SKM-1 treated with dmso at 0.1 percent for 144 hours (cell line): ENCODE results near the gene CPM.

ENCODE experiments used
- DNase-seq: peaks from one replicate; lab custom pipeline; 2025; ENCODE audit not compliant: unreplicated experiment; lab: John Stamatoyannopoulos, UW

Gene CPM

GRCh38 chr12:68908076-68908475 lies 24.9 kb downstream of the CPM start:
- DNase-seq, result no peak

- DNase-seq, result no peak
These were observed 27.2 kb downstream of the CPM start for GRCh38 chr12:68905733-68906132.

GRCh38 chr12:68904351-68904962 lies 28.5 kb downstream of the CPM start:
- DNase-seq, result no peak

- no peak for DNase-seq
These were observed 29.5 kb downstream of the CPM start for GRCh38 chr12:68903511-68903910.

- no peak for DNase-seq
These were observed 31.4 kb downstream of the CPM start for GRCh38 chr12:68901551-68901950.

DNA sequence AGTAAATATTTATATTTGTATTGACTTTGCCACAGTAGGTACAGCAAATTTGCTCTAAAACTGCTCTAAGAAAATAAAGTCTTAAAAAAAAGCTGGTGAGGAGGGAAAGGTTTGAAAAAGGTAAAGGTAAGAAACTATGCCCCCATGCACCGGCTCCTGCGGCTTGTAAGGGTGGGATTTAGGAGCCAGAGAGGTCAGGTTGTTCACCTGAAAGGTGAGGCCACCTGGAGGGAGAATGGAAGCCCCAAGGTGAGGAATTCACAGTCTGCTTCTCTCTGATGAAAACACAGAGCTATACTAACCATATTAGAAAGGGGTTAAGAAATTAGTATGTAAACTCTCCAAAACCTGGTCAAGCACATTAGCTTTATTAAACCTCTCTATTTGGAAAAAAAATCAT lies 31.8 kb downstream of the CPM start:
- DNase-seq, result no peak

DNA sequence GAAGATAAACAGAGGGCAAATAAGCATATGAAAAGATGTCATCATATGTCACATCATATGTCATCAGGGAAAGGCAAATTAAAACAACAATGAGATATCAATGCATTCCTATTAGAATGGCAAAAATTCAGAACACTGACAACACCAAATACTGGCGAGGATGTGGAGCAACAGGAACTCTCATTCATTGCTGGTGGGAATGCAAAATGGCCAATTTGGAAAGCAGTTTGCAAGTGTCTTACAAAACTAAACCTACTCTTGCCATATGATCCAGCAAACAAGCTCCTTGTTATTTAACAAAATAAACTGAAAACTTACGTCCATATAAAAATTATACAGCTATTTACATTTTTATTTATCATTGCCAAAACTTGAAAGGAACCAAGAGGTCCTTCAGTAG lies 32.7 kb downstream of the CPM start:
- DNase-seq, result no peak

- no peak for DNase-seq
These were observed 33.7 kb downstream of the CPM start for GRCh38 chr12:68899251-68899771.

GRCh38 chr12:68896881-68897540 lies 36.0 kb downstream of the CPM start:
- DNase-seq, result peak; percentile 31

DNA sequence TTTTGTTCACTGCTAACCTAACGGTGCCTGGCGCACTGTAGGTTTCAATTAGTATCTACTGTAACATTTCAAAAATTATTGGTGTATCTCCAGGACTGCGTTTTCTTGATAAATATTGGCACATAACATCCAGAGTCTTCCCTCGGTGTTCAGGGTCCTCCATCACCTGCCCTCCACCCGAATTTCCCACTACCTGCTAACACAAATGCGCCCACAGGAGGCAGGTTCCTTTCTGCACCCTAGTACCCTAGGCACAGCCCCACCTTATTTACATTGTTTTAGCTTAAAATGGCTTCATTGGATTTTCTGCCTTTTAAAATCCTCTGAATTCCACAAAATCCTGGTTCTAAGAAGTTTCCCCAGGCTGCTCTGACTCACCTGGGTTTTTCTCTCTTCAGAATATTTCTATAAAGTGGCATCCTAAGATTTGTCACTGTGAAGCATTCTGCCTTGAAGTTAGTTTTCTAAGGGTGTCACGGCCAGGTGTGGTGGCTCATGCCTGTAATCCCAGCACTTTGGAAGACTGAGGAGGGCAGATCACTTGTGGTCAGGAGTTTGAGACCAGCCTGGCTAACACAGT lies 38.6 kb downstream of the CPM start:
- DNase-seq, result no peak

- DNase-seq, result no peak
These were observed 39.2 kb downstream of the CPM start for GRCh38 chr12:68893741-68894140.

GRCh38 chr12:68893201-68893600 lies 39.8 kb downstream of the CPM start:
- no peak for DNase-seq

DNA sequence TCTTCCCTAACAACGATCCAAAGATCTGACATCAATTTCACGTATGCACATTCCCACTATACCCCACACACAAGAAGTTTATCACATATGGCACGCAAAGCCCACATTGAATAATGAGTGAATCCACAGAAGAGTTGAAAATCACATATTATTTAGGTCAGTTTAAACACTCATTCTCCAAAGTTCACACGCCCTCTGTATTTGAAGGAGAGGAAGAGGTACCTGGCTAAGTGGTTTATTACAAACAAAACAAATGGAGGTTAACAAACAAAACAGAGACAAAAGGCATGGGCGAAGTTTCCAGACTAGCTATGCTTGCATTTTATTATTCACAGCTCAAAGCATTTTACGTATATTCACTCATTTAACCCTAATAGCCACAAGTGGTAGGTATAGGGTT lies 41.8 kb downstream of the CPM start:
- DNase-seq, result no peak

DNA sequence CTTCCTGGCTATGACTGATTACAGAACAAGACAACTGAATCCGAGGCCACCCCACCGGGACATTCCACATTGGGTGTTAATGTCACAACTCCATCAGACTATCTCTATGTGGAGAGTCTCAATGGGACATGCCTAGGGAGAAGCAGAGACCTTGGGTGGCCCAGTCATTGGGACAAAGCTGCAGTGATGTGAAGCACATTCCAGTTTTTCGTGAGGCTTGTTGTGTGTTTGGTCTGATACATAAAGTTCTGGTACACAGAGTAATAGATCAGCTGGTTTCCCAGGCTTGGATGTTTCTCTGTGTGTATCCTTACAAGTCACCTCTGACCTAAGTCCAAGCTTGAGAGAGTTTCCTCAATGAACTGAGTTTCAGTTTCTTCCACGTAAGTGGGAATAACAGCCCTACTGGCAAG lies 42.3 kb downstream of the CPM start:
- no peak for DNase-seq

DNA sequence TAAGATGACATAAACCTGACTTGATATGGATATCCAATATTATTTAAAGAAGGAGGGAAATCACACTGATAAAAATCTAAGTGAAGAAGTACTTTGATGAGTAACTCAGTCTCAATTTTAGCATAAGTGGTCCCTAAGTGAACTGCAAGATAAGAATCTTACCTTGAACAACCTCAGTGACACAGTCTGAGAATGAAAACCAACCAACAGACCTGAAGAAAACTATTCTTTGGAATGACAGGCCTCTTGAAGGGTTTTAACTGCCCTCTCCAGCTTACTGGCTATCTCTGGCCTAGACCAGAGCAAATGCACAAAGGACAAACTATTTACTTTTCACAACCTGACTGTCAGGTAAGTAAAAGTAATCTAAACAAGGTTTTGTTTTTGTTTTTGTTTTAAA lies 44.7 kb downstream of the CPM start:
- no peak for DNase-seq

GRCh38 chr12:68887641-68888040 lies 45.3 kb downstream of the CPM start:
- DNase-seq, result no peak

GRCh38 chr12:68886636-68887572 lies 46.1 kb downstream of the CPM start:
- no peak for DNase-seq

DNA sequence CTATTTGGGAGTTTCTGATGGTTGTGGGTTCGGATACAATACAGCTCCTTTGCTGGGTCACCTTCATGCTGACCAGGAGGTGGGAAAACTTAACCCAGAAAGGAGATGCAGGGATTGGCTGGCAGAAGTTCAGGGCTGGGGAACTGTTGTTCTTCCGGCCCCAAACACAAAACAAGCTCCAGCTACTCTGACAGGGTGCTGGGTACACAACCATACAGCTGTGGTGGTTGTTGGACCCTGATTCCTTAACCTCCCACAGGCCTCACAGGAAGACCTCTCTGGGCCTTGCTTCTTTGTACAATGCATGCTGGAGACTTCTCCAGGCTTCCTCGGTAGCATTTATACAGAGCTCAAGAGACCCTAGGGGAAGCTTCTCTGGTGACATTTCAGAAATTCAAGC lies 47.6 kb downstream of the CPM start:
- no peak for DNase-seq

DNA sequence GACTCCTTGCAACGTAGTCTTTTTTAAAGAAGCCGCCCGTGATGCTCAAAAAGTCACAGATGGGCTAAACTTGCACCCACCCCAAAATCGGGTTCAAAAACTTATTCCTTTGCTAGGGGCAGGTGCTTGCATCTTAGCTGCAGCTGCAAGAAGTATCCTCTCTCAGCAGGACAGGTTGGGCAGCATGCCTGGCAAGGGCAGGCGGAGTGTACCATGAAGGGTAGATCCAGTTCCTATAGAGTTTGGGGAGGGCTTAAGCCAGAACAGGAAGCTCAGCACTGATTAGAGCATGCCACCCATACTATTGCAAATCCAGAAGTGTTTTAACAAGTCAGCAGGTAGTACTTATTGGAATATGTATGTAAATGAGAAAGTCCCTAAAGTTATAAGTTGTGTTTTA lies 48.7 kb downstream of the CPM start:
- no peak for DNase-seq

GRCh38 chr12:68883151-68883550 lies 49.8 kb downstream of the CPM start:
- no peak for DNase-seq

DNA sequence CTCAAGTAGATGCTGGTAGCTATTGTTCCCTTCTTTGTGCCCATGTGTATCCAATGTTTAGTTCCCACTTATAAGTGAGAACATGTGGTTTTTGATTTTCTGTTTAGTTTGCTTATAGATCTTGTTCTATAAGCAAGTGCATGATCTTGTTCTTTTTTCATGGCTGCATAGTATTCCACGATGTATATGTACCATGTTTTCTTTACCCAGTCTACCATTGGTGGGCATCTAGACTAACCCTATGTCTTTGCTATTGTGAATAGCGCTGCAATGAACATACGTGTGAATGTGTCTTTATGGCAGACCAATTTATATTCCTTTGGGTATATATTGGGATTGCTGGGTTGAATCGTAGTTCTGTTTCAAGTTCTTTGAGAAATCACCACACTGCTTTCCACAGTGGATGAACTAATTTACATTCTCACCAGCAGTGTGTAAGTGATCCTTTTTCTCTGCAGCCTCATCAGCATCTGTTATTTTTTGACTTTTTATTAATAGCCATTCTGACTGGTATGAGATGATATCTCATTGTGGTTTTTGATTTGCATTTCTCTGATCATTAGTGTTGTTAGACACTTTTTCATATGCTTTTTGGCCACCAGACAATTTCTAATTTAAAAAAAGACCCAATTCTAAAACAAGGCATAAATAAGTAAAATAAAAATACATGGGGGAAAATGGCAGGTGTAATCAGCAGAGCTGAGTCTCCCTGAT lies 50.6 kb downstream of the CPM start:
- DNase-seq, result no peak
